ENCODE data around the gene FGB. TPM values are rescaled to one million over a fixed set of nuclear protein-coding genes. Genes with fewer than 3 reads are reported as not detected.

Gene FGB
- total and polyA plus RNA-seq, 2 of the 13 experiments (the other 11 are each of a cell fraction or from before 2014, with no cell fraction given) = 226 to 784 TPM

DNA sequence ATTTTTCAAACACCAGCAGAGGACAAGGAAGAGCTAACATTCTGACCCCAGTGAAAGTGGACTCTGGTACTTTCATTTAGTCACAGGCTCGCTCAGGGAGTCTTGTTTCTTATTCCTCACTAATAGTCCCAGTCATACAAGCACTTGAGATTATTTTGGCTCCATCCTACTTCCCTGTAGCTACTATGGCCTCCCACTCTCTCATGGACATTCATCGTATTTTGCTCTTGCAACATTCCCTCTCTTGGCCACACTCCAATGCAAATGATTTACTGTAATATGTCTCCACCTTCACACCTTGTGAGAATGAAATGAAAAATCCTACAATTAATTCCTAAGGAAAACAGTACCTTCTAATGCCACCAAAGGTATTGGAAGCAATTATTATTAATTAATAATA lies 33.9 kb upstream of the FGB start (continued):
- no peak for TF ChIP-seq ZNF121 (CRISPR knock-in tag; IDR thresholded peaks at IDR 0.05)
- no peak for TF ChIP-seq TBL1XR1 (IDR thresholded peaks at IDR 0.05; ENCODE audit: borderline replicate concordance, low read length, partially characterized antibody)
- no peak for TF ChIP-seq ZNF567 (CRISPR knock-in tag; IDR thresholded peaks at IDR 0.05; ENCODE audit: borderline replicate concordance)
- TF ChIP-seq GATA4 (IDR thresholded peaks at IDR 0.05; ENCODE audit: borderline replicate concordance, low read depth) = no peak

DNA sequence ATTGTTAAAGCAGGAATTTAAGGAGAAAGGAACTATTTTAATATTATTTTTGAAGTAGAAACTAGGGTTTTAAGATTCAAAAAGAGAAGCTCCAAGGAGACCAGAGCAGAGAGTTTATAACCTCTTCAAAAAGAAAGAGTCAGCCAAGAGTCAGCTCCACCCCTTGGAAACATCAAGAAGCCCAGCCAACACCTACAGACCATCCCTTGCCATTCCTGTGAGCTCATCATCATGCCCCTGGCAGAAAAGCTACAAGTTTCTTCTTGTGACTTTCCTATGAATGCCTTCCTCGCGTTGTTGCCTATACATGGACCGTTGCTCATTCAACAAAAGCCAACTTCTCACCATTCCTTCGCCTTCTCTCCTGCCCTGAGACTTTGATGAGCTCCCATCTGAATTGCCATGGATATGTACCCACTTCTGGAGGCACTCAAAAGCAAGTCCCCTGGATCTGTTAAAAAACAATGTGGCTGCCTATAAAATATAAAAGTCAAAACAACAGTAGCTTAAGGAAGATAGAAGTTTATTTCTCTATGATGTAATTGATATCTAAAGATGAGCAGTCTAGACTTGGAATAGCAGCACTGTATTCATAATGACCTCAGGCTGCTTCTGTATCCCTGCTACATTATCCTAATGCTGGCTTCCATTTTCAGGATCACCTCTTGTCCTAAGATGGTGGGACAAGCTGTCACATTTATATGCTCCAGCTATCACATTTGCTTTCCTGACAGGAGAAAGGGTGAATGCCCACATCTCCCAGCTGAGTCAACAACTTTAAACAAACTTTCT lies 32.9 kb upstream of the FGB start:
- Histone ChIP-seq H3K4me1 (ENCODE audit: insufficient read depth, low read length) (no peaks in the 10 kb centered on the region), H3K4me2 (ENCODE audit: low read depth, low read length) (no peak overlapping the region), H3K27me3 (ENCODE audit: control insufficient read depth in 1 of 2, insufficient read depth in 2 of 2, low read length in 2 of 2) (no peaks in the 10 kb centered on the region; a peak in 1 of 5 replicates), H3K9me3 (ENCODE audit: low read length) (no peaks in the 10 kb centered on the region), H3K27ac (ENCODE audit: extremely low read length, insufficient read depth, low read length) (no peak overlapping the region), H3K36me3 (replicated peaks in 1 of 2; ENCODE audit: control insufficient read depth in 1 of 2, insufficient read depth in 2 of 2, low read length in 2 of 2) (no peaks in the 10 kb centered on the region; a peak in 1 of 5 replicates), H2AFZ (ENCODE audit: low read length) (no peak overlapping the region), H4K20me1 (ENCODE audit: insufficient read depth, low read length) (no peaks in the 10 kb centered on the region), H3K79me2 (ENCODE audit: insufficient read depth, low read length) (no peaks in the 10 kb centered on the region), H3K9ac (ENCODE audit: insufficient read depth, low read depth, low read length) (no peak overlapping the region), H3K4me3 (replicated peaks in 1 of 3; ENCODE audit: insufficient read depth in 1 of 3, low read depth in 2 of 3, low read length in 3 of 3) (no peak overlapping the region)
- intact Hi-C loops (cut with micrococcal nuclease; ENCODE audit: unreplicated experiment) (no loop called here), in situ Hi-C loops (cut with HindIII; ENCODE audit: extremely low pct_ligation_motif_present, low pct_unique_long_range_greater_than_20kb) (no loop called here)
- no TSS peak for BruUV-seq (replicated peaks)
- CTCF ChIA-PET (ENCODE audit: low intra/inter-chr PET ratio, low total read pairs) = no interaction called here
- ATAC-seq = no peak
- POLR2A ChIA-PET = no interaction called here
- DNase-seq (ENCODE audit: low spot score) = no peak
- TF ChIP-seq, protein P1, sequence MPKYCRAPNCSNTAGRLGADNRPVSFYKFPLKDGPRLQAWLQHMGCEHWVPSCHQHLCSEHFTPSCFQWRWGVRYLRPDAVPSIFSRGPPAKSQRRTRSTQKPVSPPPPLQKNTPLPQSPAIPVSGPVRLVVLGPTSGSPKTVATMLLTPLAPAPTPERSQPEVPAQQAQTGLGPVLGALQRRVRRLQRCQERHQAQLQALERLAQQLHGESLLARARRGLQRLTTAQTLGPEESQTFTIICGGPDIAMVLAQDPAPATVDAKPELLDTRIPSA (CRISPR knock-in tag; IDR thresholded peaks at IDR 0.05; ENCODE audit: borderline replicate concordance) = no peak
- TF ChIP-seq ZNF761 (CRISPR knock-in tag; conservative IDR thresholded peaks at IDR 0.05) (no peak), ZSCAN31 (CRISPR knock-in tag; IDR thresholded peaks at IDR 0.05; ENCODE audit: low read depth) (no peak), ZNF382 (CRISPR knock-in tag; IDR thresholded peaks at IDR 0.05; ENCODE audit: borderline replicate concordance) (no peak)
- TF ChIP-seq, protein P2, sequence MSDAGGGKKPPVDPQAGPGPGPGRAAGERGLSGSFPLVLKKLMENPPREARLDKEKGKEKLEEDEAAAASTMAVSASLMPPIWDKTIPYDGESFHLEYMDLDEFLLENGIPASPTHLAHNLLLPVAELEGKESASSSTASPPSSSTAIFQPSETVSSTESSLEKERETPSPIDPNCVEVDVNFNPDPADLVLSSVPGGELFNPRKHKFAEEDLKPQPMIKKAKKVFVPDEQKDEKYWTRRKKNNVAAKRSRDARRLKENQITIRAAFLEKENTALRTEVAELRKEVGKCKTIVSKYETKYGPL (CRISPR knock-in tag; IDR thresholded peaks at IDR 0.05) = no peak
- TF ChIP-seq, protein P3, sequence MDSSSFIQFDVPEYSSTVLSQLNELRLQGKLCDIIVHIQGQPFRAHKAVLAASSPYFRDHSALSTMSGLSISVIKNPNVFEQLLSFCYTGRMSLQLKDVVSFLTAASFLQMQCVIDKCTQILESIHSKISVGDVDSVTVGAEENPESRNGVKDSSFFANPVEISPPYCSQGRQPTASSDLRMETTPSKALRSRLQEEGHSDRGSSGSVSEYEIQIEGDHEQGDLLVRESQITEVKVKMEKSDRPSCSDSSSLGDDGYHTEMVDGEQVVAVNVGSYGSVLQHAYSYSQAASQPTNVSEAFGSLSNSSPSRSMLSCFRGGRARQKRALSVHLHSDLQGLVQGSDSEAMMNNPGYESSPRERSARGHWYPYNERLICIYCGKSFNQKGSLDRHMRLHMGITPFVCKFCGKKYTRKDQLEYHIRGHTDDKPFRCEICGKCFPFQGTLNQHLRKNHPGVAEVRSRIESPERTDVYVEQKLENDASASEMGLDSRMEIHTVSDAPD (CRISPR knock-in tag; IDR thresholded peaks at IDR 0.05) = no peak
- TF ChIP-seq, protein P4, sequence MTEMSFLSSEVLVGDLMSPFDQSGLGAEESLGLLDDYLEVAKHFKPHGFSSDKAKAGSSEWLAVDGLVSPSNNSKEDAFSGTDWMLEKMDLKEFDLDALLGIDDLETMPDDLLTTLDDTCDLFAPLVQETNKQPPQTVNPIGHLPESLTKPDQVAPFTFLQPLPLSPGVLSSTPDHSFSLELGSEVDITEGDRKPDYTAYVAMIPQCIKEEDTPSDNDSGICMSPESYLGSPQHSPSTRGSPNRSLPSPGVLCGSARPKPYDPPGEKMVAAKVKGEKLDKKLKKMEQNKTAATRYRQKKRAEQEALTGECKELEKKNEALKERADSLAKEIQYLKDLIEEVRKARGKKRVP (CRISPR knock-in tag; IDR thresholded peaks at IDR 0.05) = no peak
- WGBS (ENCODE audit: low lambda C conversion rate) = 8% methylated on average over 4 of the region's 4 CpGs
- no peak for FAIRE-seq
